ENCODE results near the gene TCERG1. TPM values are rescaled to one million over a fixed set of nuclear protein-coding genes. Genes with fewer than 3 reads are reported as not detected.

TCERG1 gene
- total RNA-seq, 1 donor from 2014 or later, result 47.3 TPM

DNA sequence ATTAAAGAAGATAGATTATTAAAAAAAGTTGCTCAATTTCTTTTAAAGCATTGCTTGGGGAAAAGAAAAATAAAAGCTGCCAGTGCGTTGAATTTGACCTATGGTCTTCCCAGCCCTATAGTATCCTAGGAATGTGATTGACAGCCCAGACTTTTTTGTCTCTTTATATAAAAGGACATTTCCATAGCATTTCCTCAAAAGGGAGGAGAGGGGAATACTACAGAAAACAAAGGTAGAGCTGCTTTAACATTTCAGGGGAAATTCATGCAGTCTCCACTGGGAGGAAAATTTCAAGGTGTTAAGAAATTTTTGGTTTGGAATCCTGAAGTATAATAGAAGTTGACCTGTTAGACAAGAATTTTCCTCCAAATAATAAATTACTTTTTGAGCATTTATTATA is 86.7 kb downstream of the TCERG1 start:
- DNase-seq (ENCODE audit: extremely low spot score, unreplicated experiment), result no peak
- Mint-ChIP-seq H3K36me3 (ENCODE audit: unreplicated experiment) (no peaks in the 10 kb centered on the region), H3K9me3 (ENCODE audit: unreplicated experiment) (no peaks in the 10 kb centered on the region), H3K4me1 (ENCODE audit: unreplicated experiment) (peaks cover 7% of the 10 kb centered on the region), H3K27ac (ENCODE audit: unreplicated experiment) (no peak overlapping the region), H3K27me3 (ENCODE audit: unreplicated experiment) (peaks cover 10% of the 10 kb centered on the region), H3K4me3 (ENCODE audit: unreplicated experiment) (no peak overlapping the region)
- TF ChIP-seq, protein P1, sequence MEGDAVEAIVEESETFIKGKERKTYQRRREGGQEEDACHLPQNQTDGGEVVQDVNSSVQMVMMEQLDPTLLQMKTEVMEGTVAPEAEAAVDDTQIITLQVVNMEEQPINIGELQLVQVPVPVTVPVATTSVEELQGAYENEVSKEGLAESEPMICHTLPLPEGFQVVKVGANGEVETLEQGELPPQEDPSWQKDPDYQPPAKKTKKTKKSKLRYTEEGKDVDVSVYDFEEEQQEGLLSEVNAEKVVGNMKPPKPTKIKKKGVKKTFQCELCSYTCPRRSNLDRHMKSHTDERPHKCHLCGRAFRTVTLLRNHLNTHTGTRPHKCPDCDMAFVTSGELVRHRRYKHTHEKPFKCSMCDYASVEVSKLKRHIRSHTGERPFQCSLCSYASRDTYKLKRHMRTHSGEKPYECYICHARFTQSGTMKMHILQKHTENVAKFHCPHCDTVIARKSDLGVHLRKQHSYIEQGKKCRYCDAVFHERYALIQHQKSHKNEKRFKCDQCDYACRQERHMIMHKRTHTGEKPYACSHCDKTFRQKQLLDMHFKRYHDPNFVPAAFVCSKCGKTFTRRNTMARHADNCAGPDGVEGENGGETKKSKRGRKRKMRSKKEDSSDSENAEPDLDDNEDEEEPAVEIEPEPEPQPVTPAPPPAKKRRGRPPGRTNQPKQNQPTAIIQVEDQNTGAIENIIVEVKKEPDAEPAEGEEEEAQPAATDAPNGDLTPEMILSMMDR (IDR thresholded peaks at IDR 0.05), result no peak

DNA sequence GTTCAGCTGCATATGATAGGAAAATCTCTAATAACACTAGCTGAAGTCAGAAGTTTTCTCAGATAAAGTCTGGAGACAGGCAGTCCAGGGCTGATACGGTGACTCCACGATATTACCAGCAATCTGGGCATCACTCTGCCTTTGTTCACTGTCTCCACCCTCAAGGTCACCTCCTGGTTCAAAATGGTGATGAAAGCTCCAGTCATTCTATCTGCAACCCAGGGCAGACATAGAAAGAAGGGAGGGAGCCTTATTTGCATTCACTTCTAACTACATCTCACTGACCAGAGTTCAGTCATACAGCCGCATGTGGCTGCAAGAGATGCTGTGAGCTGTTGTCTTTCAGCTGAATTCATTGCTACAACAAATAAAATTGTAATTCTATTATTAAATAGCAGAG is 91.3 kb downstream of the TCERG1 start:
- H3K27ac Mint-ChIP-seq (ENCODE audit: unreplicated experiment), result no peak overlapping the region
- H3K4me1 Mint-ChIP-seq (ENCODE audit: unreplicated experiment), result peaks cover 6% of the 10 kb centered on the region
- H3K36me3 Mint-ChIP-seq (ENCODE audit: unreplicated experiment), result no peaks in the 10 kb centered on the region
- no peaks in the 10 kb centered on the region for H3K9me3 Mint-ChIP-seq (ENCODE audit: unreplicated experiment)
- TF ChIP-seq, protein P1 (IDR thresholded peaks at IDR 0.05), result no peak
- no peak for DNase-seq (ENCODE audit: extremely low spot score, unreplicated experiment)
- peaks cover 10% of the 10 kb centered on the region for H3K27me3 Mint-ChIP-seq (ENCODE audit: unreplicated experiment)
- no peak overlapping the region for H3K4me3 Mint-ChIP-seq (ENCODE audit: unreplicated experiment)

DNA sequence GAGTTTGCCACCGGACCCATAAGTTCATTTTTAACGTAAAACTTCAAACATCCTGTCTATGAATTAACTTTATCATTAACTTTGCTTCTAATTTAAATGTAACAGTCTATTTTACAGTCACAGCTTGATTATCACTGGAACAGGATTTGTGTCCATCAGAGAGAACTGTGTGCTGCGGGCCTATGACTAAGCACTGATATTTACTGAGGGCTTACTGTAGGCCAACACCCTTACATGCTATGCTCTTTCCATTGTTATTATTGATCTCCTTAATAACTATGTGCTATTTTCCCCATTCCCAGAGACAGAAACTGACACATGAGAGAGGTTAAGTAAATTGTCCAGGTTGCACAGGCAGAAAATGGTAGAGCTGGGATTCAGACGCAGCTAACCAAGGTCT is 92.8 kb downstream of the TCERG1 start:
- Mint-ChIP-seq H3K4me3 (ENCODE audit: unreplicated experiment) (no peak overlapping the region), H3K27ac (ENCODE audit: unreplicated experiment) (no peak overlapping the region), H3K4me1 (ENCODE audit: unreplicated experiment) (peaks cover 3% of the 10 kb centered on the region), H3K36me3 (ENCODE audit: unreplicated experiment) (no peaks in the 10 kb centered on the region), H3K27me3 (ENCODE audit: unreplicated experiment) (peaks cover 10% of the 10 kb centered on the region), H3K9me3 (ENCODE audit: unreplicated experiment) (no peaks in the 10 kb centered on the region)
- DNase-seq (ENCODE audit: extremely low spot score, unreplicated experiment), result no peak
- TF ChIP-seq, protein P1 (IDR thresholded peaks at IDR 0.05), result no peak

DNA sequence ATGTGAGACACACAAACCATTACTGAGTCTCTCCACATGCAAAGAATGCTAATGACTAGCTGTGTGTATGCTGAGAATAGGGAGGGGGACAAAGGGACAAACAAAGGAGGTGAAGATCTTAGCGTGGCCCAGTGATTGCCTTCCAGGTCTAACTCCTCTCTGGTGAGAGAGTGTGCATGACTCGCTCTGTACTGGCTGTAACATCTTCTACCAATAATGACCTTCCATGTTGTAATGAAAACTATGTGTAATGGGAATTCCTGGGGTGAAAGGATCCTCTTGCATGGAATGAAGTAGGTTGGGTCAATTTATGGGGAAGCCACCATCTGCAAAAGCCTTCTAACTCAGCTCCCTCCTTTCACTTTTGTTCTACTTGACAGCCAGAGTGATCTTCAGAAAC is 93.3 kb downstream of the TCERG1 start:
- no peak for DNase-seq (ENCODE audit: extremely low spot score, unreplicated experiment)
- Mint-ChIP-seq H3K4me1 (ENCODE audit: unreplicated experiment) (peaks cover 3% of the 10 kb centered on the region), H3K27me3 (ENCODE audit: unreplicated experiment) (peaks cover 10% of the 10 kb centered on the region), H3K4me3 (ENCODE audit: unreplicated experiment) (no peak overlapping the region), H3K9me3 (ENCODE audit: unreplicated experiment) (no peaks in the 10 kb centered on the region), H3K36me3 (ENCODE audit: unreplicated experiment) (no peaks in the 10 kb centered on the region), H3K27ac (ENCODE audit: unreplicated experiment) (no peak overlapping the region)
- TF ChIP-seq, protein P1 (IDR thresholded peaks at IDR 0.05), result no peak

DNA sequence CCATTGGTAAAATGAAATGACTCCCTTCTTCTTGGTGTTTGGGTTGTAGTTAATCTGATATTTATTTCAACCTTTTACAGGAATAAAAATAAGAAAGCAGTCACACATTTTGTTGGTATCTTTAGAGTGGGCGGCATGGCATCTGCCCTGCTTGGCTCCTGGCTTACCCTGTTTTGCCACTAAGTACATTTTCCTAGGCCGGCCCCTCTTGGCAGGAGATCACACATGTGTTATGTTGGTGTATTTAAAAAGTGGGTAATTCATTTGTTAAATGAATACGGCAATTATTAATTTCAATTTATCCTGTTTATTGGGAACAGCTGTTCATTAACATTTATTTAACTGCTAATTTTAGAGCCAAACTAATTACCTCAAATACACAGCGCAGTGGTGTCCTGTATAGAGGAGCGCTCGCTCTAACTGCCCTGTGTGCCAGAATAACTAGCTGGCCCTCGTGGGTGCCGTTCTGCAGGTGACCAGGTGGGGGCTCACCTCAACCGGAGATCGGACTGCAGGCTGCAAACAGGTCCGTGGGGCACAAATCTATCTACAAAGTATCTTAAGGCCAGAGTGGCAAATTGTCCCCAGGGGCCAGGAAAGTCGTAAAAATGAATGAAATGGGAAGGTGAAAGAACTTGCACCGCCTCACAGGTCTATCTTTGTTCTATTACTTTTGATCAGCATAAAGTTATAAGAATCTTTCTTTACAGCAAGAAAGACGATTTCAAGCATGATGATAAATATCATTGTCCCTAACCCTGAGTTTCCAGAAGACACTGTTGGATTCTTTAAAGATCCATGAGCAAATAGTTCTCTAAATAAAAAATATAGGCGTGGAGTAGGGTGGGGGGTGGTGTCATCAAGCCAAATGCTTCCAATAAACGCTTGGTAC is 95.1 kb downstream of the TCERG1 start:
- H3K27me3 Mint-ChIP-seq (ENCODE audit: unreplicated experiment), result peaks cover 6% of the 10 kb centered on the region
- no peak overlapping the region for H3K4me3 Mint-ChIP-seq (ENCODE audit: unreplicated experiment)
- TF ChIP-seq, protein P1 (IDR thresholded peaks at IDR 0.05), result peak; percentile 85
- H3K9me3 Mint-ChIP-seq (ENCODE audit: unreplicated experiment), result no peaks in the 10 kb centered on the region
- DNase-seq (ENCODE audit: extremely low spot score, unreplicated experiment), result no peak
- H3K4me1 Mint-ChIP-seq (ENCODE audit: unreplicated experiment), result peaks cover 3% of the 10 kb centered on the region
- no peaks in the 10 kb centered on the region for H3K36me3 Mint-ChIP-seq (ENCODE audit: unreplicated experiment)
- H3K27ac Mint-ChIP-seq (ENCODE audit: unreplicated experiment), result no peak overlapping the region
